Measurements from ENCODE around the gene ST3GAL4. TPM values are rescaled to one million over a fixed set of nuclear protein-coding genes. Genes with fewer than 3 reads are reported as not detected.

Gene ST3GAL4
- total and polyA plus RNA-seq, 7 donors = 43.1 to 336 (median 69.2) TPM

DNA sequence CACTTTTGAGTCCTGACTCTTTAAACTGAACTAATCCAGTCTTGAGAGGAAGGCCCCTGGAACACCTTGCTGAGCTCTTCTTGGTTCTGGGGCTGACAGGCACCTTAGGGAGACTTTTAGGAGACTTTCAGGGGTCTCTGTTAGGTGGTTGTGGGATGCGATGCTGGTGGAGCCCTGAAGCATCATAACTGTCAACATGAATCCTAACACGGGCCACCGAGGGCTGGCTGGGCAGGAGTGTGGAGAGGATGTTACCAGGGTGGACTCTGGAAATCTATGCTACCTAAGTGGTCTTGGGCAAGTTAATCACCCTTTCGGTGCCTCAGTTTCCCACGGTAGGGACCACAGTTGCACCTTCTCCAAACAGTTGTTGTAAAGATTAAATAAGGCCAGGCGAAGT is 106.5 kb downstream of the ST3GAL4 start:
- no peak overlapping the region for H3K4me3 ChIP-seq
- no peak overlapping the region for H3K27ac ChIP-seq
- no peaks in the 10 kb centered on the region for H3K36me3 ChIP-seq
- intact Hi-C loops (cut with DNase I) = no loop called here
- TF ChIP-seq POLR2AphosphoS5 (IDR thresholded peaks at IDR 0.05) (no peak), POLR2A (IDR thresholded peaks at IDR 0.05) (no peak), EP300 (IDR thresholded peaks at IDR 0.05) (no peak)
- TF ChIP-seq, protein P1, sequence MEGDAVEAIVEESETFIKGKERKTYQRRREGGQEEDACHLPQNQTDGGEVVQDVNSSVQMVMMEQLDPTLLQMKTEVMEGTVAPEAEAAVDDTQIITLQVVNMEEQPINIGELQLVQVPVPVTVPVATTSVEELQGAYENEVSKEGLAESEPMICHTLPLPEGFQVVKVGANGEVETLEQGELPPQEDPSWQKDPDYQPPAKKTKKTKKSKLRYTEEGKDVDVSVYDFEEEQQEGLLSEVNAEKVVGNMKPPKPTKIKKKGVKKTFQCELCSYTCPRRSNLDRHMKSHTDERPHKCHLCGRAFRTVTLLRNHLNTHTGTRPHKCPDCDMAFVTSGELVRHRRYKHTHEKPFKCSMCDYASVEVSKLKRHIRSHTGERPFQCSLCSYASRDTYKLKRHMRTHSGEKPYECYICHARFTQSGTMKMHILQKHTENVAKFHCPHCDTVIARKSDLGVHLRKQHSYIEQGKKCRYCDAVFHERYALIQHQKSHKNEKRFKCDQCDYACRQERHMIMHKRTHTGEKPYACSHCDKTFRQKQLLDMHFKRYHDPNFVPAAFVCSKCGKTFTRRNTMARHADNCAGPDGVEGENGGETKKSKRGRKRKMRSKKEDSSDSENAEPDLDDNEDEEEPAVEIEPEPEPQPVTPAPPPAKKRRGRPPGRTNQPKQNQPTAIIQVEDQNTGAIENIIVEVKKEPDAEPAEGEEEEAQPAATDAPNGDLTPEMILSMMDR (IDR thresholded peaks at IDR 0.05) = no peak
- peaks cover 0 to 12% (median 4%) of the 10 kb centered on the region in 4 donors for H3K4me1 ChIP-seq
- peaks cover 0 to 12% (median 0%) of the 10 kb centered on the region in 3 donors for H3K27me3 ChIP-seq
- no peak for DNase-seq
- no peaks in the 10 kb centered on the region for H3K9me3 ChIP-seq
- WGBS, 2 donors = 85% methylated on average over 6 of the region's 6 CpGs

DNA sequence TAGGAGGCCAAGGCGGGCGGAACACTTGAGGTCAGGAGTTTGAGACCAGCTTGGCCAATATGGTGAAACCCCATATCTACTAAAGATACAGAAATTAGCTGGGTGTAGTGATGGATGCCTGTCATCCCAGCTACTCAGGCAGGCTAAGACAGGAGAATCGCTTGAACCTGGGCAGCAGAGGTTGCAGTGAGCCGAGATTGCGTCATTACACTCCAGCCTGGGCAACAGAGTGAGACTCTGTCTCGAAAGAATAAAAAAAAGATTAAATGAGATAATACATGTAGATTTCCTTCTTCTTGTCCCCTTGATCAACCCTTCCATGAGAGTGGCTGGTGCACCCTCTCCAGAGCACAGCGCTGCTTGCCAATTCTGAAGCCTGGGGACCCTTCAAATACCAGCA is 106.9 kb downstream of the ST3GAL4 start:
- no peak overlapping the region for H3K27ac ChIP-seq
- intact Hi-C loops (cut with DNase I) = no loop called here
- H3K36me3 ChIP-seq = no peaks in the 10 kb centered on the region
- DNase-seq = no peak
- H3K4me3 ChIP-seq = no peak overlapping the region
- peaks cover 0 to 12% (median 0%) of the 10 kb centered on the region in 3 donors for H3K27me3 ChIP-seq
- TF ChIP-seq POLR2AphosphoS5 (IDR thresholded peaks at IDR 0.05) (no peak), EP300 (IDR thresholded peaks at IDR 0.05) (no peak), POLR2A (IDR thresholded peaks at IDR 0.05) (no peak)
- TF ChIP-seq, protein P1 (IDR thresholded peaks at IDR 0.05) = no peak
- no peaks in the 10 kb centered on the region for H3K9me3 ChIP-seq
- peaks cover 0 to 12% (median 4%) of the 10 kb centered on the region in 4 donors for H3K4me1 ChIP-seq
- WGBS, 2 donors = 95 to 97% methylated on average over 7 of the region's 7 CpGs

Small RNAs within 50 kb of the gene (small RNA-seq; reads per million reads assigned to genes)
- 0 reads per million in 3 donors for gene AP001318.3

Other genes with a start within 250 kb of the ST3GAL4 start
- 10 to 100 TPM; 14.3 to 24.4 (median 17.6) TPM for gene RPUSD4, start 144.0 kb upstream of the ST3GAL4 start, total RNA-seq
- 10 to 100 TPM in 2 of 3 donors, 1 to 10 TPM in 1; 7.9 to 22.5 (median 10.8) TPM for gene RPUSD4, start 144.0 kb upstream of the ST3GAL4 start, polyA plus RNA-seq
- gene FAM118B, start 143.9 kb upstream of the ST3GAL4 start, total RNA-seq = 10 to 100 TPM; 13.3 to 22.2 (median 16.2) TPM
- 10 to 100 TPM; 25.8 to 54.3 (median 43.2) TPM for gene FAM118B, start 143.9 kb upstream of the ST3GAL4 start, polyA plus RNA-seq
- 10 to 100 TPM; 51.0 to 66.5 (median 57.2) TPM for gene SRPRA, start 86.8 kb upstream of the ST3GAL4 start, total RNA-seq
- gene SRPRA, start 86.8 kb upstream of the ST3GAL4 start, polyA plus RNA-seq = 10 to 100 TPM in 2 of 3 donors, 1 to 10 TPM in 1; 7.8 to 62.1 (median 15.7) TPM
- 10 to 100 TPM; 14.5 to 46.0 (median 15.3) TPM for gene FOXRED1, start 86.5 kb upstream of the ST3GAL4 start, total RNA-seq
- gene FOXRED1, start 86.5 kb upstream of the ST3GAL4 start, polyA plus RNA-seq = 10 to 100 TPM; 10.8 to 36.5 (median 24.7) TPM
- gene TIRAP, start 72.6 kb upstream of the ST3GAL4 start, total RNA-seq = 10 to 100 TPM in 1 of 4 donors, 1 to 10 TPM in 3; 6.9 to 11.5 (median 8.1) TPM
- gene TIRAP, start 72.6 kb upstream of the ST3GAL4 start, polyA plus RNA-seq = 10 to 100 TPM in 2 of 3 donors, 1 to 10 TPM in 1; 4.2 to 11.4 (median 10.9) TPM
- 1 to 10 TPM; 7.6 to 10.0 (median 9.3) TPM for gene DCPS, start 51.6 kb upstream of the ST3GAL4 start, total RNA-seq
- gene DCPS, start 51.6 kb upstream of the ST3GAL4 start, polyA plus RNA-seq = 10 to 100 TPM in 2 of 3 donors, 1 to 10 TPM in 1; 9.0 to 30.0 (median 15.0) TPM

Measured in sigmoid colon (tissue), 7 donors.